ENCODE results near the gene TCN2. TPM values are rescaled to one million over a fixed set of nuclear protein-coding genes. Genes with fewer than 3 reads are reported as not detected.

TCN2 gene
- total and polyA plus RNA-seq, 10 of the 15 experiments (the other 5 are each of a cell fraction or from before 2014, with no cell fraction given): 5.4 to 21.8 (median 11.0) TPM

GRCh38 chr22:30665266-30665665 is 58.3 kb downstream of the TCN2 start:
- no peak overlapping the region for H3K4me3 ChIP-seq
- no peaks in the 10 kb centered on the region for H3K4me1 ChIP-seq (ENCODE audit: control insufficient read depth, insufficient read depth, low read length)
- H3K27me3 ChIP-seq (replicated peaks in 1 of 2; ENCODE audit: control insufficient read depth in 2 of 2, insufficient read depth in 2 of 2, low read length in 1 of 2): no peaks in the 10 kb centered on the region
- H3K36me3 ChIP-seq (ENCODE audit: control insufficient read depth in 2 of 2, insufficient read depth in 2 of 2, low read length in 1 of 2): peaks cover 0 to 5% of the 10 kb centered on the region in 2 experiments; a peak in 1 of 4 replicates
- H3K9me3 ChIP-seq (replicated peaks; ENCODE audit: control insufficient read depth, insufficient read depth, low read length): no peaks in the 10 kb centered on the region
- ChIA-PET SMC1A (ENCODE audit: uncharacterized antibody, unreplicated experiment) (no interaction called here), POLR2A (no interaction called here), RAD21 (ENCODE audit: unreplicated experiment) (no interaction called here), CTCF (no interaction called here)
- H3K9ac ChIP-seq (ENCODE audit: control insufficient read depth, insufficient read depth, low read length): no peak overlapping the region
- H3K79me2 ChIP-seq (ENCODE audit: control insufficient read depth, insufficient read depth, low read length): no peaks in the 10 kb centered on the region
- H2AFZ ChIP-seq (ENCODE audit: control insufficient read depth, low read depth, low read length): no peak overlapping the region
- no TSS peak for BruUV-seq (replicated peaks)
- FAIRE-seq (no peak), DNase-seq (ENCODE audit: low read depth, low spot score) (no peak), ATAC-seq (no peak)
- H3K4me2 ChIP-seq (ENCODE audit: control insufficient read depth, insufficient read depth): no peak overlapping the region
- TF ChIP-seq MYC (IDR thresholded peaks at IDR 0.05; ENCODE audit: insufficient read depth, insufficient read length, insufficient replicate concordance, low read length, severe bottlenecking): no peak
- no peak for TF ChIP-seq RCOR1 (conservative IDR thresholded peaks at IDR 0.05; ENCODE audit: low read depth, low read length)
- no peak for TF ChIP-seq CHD1 (IDR thresholded peaks at IDR 0.05; ENCODE audit: low read depth, low read length)
- no peak for TF ChIP-seq TBL1XR1 (IDR thresholded peaks at IDR 0.05; ENCODE audit: low read depth, low read length)
- no peak for TF ChIP-seq NFIC (IDR thresholded peaks at IDR 0.05; ENCODE audit: low read depth, low read length)
- TF ChIP-seq HDAC2 (IDR thresholded peaks at IDR 0.05): no peak
- H3K27ac ChIP-seq (ENCODE audit: control insufficient read depth, insufficient read depth): no peak overlapping the region
- in situ Hi-C loops (cut with MboI): no loop called here
- WGBS (ENCODE audit: insufficient coverage, insufficient replicate concordance, low lambda C conversion rate, missing lambda C conversion rate): 34% methylated on average over 2 of the region's 2 CpGs
- intact Hi-C loops (cut with micrococcal nuclease; ENCODE audit: unreplicated experiment): no loop called here
- no peaks in the 10 kb centered on the region for H4K20me1 ChIP-seq (ENCODE audit: control insufficient read depth, insufficient read depth)

- Histone ChIP-seq H3K36me3 (ENCODE audit: control insufficient read depth in 2 of 2, insufficient read depth in 2 of 2, low read length in 1 of 2) (peaks cover 0 to 5% of the 10 kb centered on the region in 2 experiments; a peak in 1 of 4 replicates), H2AFZ (ENCODE audit: control insufficient read depth, low read depth, low read length) (no peak overlapping the region), H3K27me3 (replicated peaks in 1 of 2; ENCODE audit: control insufficient read depth in 2 of 2, insufficient read depth in 2 of 2, low read length in 1 of 2) (no peaks in the 10 kb centered on the region), H3K79me2 (ENCODE audit: control insufficient read depth, insufficient read depth, low read length) (no peaks in the 10 kb centered on the region), H3K4me1 (ENCODE audit: control insufficient read depth, insufficient read depth, low read length) (no peaks in the 10 kb centered on the region), H4K20me1 (ENCODE audit: control insufficient read depth, insufficient read depth) (no peaks in the 10 kb centered on the region), H3K9ac (ENCODE audit: control insufficient read depth, insufficient read depth, low read length) (no peak overlapping the region), H3K4me2 (ENCODE audit: control insufficient read depth, insufficient read depth) (no peak overlapping the region), H3K9me3 (replicated peaks; ENCODE audit: control insufficient read depth, insufficient read depth, low read length) (no peaks in the 10 kb centered on the region), H3K4me3 (no peak overlapping the region), H3K27ac (ENCODE audit: control insufficient read depth, insufficient read depth) (no peak overlapping the region)
- BruUV-seq (replicated peaks): no TSS peak
- ATAC-seq (no peak), FAIRE-seq (no peak), DNase-seq (ENCODE audit: low read depth, low spot score) (no peak)
- WGBS (ENCODE audit: insufficient coverage, insufficient replicate concordance, low lambda C conversion rate, missing lambda C conversion rate): 87% methylated on average over 4 of the region's 4 CpGs
- POLR2A ChIA-PET: no interaction called here
- in situ Hi-C loops (cut with MboI): no loop called here
- RAD21 ChIA-PET (ENCODE audit: unreplicated experiment): no interaction called here
- intact Hi-C loops (cut with micrococcal nuclease; ENCODE audit: unreplicated experiment): no loop called here
- CTCF ChIA-PET: interaction anchor here (1.0 to 2.7 kb wide), 2 partner anchors 16 to 31 kb away, joined by 3 to 12 read pairs; partner anchors contain the start of gene SLC35E4
- SMC1A ChIA-PET (ENCODE audit: uncharacterized antibody, unreplicated experiment): interaction anchor here (2.1 kb wide), 1 partner anchor 89 kb away, joined by 10 read pairs; no protein-coding TSS in a partner anchor
- TF ChIP-seq, protein P1, sequence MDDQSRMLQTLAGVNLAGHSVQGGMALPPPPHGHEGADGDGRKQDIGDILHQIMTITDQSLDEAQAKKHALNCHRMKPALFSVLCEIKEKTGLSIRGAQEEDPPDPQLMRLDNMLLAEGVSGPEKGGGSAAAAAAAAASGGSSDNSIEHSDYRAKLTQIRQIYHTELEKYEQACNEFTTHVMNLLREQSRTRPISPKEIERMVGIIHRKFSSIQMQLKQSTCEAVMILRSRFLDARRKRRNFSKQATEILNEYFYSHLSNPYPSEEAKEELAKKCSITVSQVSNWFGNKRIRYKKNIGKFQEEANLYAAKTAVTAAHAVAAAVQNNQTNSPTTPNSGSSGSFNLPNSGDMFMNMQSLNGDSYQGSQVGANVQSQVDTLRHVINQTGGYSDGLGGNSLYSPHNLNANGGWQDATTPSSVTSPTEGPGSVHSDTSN (IDR thresholded peaks at IDR 0.05; ENCODE audit: insufficient replicate concordance, low read depth, low read length): no peak
- no peak for TF ChIP-seq TCF12 (IDR thresholded peaks at IDR 0.05; ENCODE audit: low read depth, low read length)
- TF ChIP-seq, protein P2, sequence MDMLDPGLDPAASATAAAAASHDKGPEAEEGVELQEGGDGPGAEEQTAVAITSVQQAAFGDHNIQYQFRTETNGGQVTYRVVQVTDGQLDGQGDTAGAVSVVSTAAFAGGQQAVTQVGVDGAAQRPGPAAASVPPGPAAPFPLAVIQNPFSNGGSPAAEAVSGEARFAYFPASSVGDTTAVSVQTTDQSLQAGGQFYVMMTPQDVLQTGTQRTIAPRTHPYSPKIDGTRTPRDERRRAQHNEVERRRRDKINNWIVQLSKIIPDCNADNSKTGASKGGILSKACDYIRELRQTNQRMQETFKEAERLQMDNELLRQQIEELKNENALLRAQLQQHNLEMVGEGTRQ (IDR thresholded peaks at IDR 0.05; ENCODE audit: borderline replicate concordance, low read depth, low read length): no peak
- TF ChIP-seq RB1 (IDR thresholded peaks at IDR 0.05; ENCODE audit: borderline replicate concordance): no peak
- no peak for TF ChIP-seq USF1 (IDR thresholded peaks at IDR 0.05; ENCODE audit: borderline replicate concordance, extremely low read length, insufficient read depth, low read depth, low read length)
- TF ChIP-seq YBX1 (IDR thresholded peaks at IDR 0.05): no peak
- TF ChIP-seq POLR2AphosphoS5 (IDR thresholded peaks at IDR 0.05; ENCODE audit: low read length): no peak
- TF ChIP-seq YY1 (IDR thresholded peaks at IDR 0.05; ENCODE audit: low read depth, low read length): no peak
- no peak for TF ChIP-seq CBX5 (IDR thresholded peaks at IDR 0.05; ENCODE audit: low read depth)
- no peak for TF ChIP-seq ZNF274 (IDR thresholded peaks at IDR 0.05; ENCODE audit: insufficient read depth, insufficient read length)
- no peak for TF ChIP-seq BCL11A (IDR thresholded peaks at IDR 0.05; ENCODE audit: low read depth, low read length)
- TF ChIP-seq TAF1 (IDR thresholded peaks at IDR 0.05; ENCODE audit: borderline replicate concordance, low read depth, low read length): no peak
These were observed 58.8 kb downstream of the TCN2 start for GRCh38 chr22:30665786-30666185.

All from GM12878 (cell line).